Subcutaneous adipose tissue (tissue), 4 donors: ENCODE data around the gene ADRM1. TPM values are rescaled to one million over a fixed set of nuclear protein-coding genes. Genes with fewer than 3 reads are reported as not detected.

ENCODE experiments used
- CTCF ChIP-seq: fragments of 450-650 bp; IDR thresholded peaks from one replicate; pipeline ENCODE4 v1.5.1; 2016; ENCODE audit warnings: low read depth, mild to moderate bottlenecking, control low read depth, antibody characterized with exemption, moderate library complexity
- total RNA-seq, 4 donors: library from RNA; depleted of rRNA; stranded (reverse); fragments of >200 nt; gene quantifications; one replicate each; pipeline ENCODE4 v1.1.0, GENCODE V29; 2016

The ADRM1 gene
- total RNA-seq: 100 to 1,000 TPM in 2 of 4 donors, 10 to 100 TPM in 2; 78.5 to 141 (median 101) TPM

- TF ChIP-seq CTCF: no peak
These were observed at the start of gene ADRM1 for GRCh38 chr20:62302341-62303061. TSS of gene ADRM1 (plus strand) at chr20:62302997. CDS start at chr20:62303569, 572 bp downstream.

GRCh38 chr20:62253398-62253797, 49.4 kb upstream of the ADRM1 start:
- no peak for TF ChIP-seq CTCF

GRCh38 chr20:62254021-62254724, 48.6 kb upstream of the ADRM1 start:
- TF ChIP-seq CTCF: no peak

GRCh38 chr20:62255976-62256375, 46.8 kb upstream of the ADRM1 start:
- TF ChIP-seq CTCF: no peak

GRCh38 chr20:62258499-62259293, 44.1 kb upstream of the ADRM1 start:
- TF ChIP-seq CTCF: no peak

GRCh38 chr20:62259294-62259565, 43.6 kb upstream of the ADRM1 start:
- no peak for TF ChIP-seq CTCF

- TF ChIP-seq CTCF: no peak
These were observed 40.7 kb upstream of the ADRM1 start for GRCh38 chr20:62262064-62262463.
